T47D (cell line): ENCODE measurements around the gene GARRE1.
"Not testable (repeated sequence)": the region's sequence is repeated elsewhere in the genome, so short reads cannot be mapped to it uniquely, and the experiment has no call there.

Source experiments
- DNase-seq, 2 experiments: peaks; one replicate each; pipeline versions ENCODE4 v3.0.0 to v3.0.0-alpha.2; 2011 to 2012; ENCODE audit warnings: low read depth in 1 of 2, low spot score in 1 of 2
- JUND ChIP-seq: IDR thresholded peaks from 2 replicates; pipeline ENCODE4 v1.6.1; 2012; ENCODE audit warnings: low read depth
- in situ Hi-C: cut with HindIII; loops from 2 replicates; pipeline ENCODE4 v1.10.0; 2016; ENCODE audit warnings: low sequenced_read_pairs, low pct_unique_long_range_greater_than_20kb

GARRE1 gene

DNA sequence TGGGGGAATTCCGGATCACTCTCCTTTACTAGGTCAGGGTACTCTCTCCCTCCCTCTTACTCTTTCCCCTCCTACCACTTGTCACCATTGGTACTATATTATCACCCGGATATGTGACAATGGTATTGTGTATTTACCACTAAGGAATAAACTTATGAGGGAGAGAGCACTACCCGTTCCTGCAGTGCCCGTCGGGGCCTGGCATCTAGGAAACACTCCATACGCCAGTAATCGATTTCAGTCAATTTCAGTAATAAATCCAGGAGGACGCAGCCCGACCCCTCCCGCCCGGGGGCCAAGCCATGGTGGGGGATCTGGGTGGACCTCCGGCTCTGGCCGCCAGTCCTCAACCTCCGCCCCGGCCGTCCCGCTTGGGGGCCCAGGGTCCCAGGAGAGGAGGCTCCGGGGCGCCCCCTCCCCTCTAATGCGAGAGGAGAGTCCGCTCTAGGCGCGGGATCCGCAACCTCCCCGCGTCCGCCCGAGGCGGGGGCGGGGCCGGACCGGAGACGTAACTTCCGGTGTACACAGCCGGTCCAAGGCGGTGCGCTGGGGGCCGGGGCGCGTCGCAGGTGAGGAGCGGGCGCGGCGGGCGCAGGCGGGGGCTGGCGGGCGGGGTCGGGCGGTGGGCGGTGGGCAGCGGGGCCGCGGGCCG, at the start of gene GARRE1:
Gene GARRE1, plus strand, starts transcription at position 509 of the 652 bp plus-strand sequence. CDS start 45,920 bp downstream, outside the sequence.
- TF ChIP-seq JUND: no peak
- peak; percentile 71 to 79 for DNase-seq
- in situ Hi-C loops: no loop called here

GRCh38 chr19:34205324-34205723, 49.0 kb upstream of the GARRE1 start:
- in situ Hi-C loops, DNase-seq: not testable (repeated sequence)

DNA sequence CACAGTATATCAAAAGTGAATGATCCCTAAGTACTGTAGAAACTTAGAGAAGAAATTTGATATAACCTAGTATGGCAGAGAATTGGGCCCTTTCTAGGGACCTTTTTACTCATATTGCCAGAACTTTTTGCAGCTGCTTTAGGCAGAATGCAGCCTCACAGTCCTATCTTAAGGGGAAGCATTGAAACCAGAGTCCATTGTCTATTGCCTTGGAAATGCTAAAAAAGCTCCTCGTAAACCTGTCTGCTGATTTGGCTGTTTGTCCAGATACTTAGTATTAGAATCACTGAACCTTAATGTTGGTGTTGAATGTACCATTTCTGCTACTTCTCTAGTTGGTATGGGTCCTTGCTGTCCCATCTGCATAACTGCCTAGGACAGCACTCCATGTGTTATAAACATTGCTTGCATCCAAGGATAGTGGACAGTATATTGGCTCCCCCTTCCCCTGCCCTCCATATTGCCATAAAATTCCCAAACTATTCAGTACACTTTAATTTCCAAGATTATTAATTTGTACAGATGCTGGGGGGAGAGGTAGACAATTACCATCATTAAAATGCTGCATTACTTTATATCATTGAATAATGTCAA, 46.0 kb upstream of the GARRE1 start:
- DNase-seq: no peak
- in situ Hi-C loops: no loop called here
- TF ChIP-seq JUND: no peak

- in situ Hi-C loops: no loop called here
- no peak for DNase-seq
- no peak for TF ChIP-seq JUND
These were observed 44.6 kb upstream of the GARRE1 start for GRCh38 chr19:34209726-34210125.

DNA sequence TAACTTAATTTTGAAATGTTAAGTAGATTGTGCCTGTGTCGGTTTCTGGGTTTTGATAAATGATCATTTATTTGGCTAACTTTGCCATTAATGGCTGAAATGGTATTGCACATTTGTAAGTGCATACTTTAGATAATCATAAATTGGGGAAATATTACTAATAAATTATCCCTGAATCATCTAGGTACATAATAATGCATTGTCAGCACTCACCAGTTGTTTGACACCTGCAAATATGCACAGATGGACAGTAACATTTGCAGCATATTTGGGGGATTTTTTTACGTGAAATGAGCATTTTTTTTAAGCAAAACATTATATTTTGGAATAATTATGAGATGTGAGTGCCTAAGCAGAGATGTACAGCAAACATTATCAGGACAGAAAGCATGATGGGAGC, 41.1 kb upstream of the GARRE1 start:
- DNase-seq: no peak
- in situ Hi-C loops: no loop called here
- no peak for TF ChIP-seq JUND

- DNase-seq: no peak
- no peak for TF ChIP-seq JUND
- in situ Hi-C loops: no loop called here
These were observed 40.3 kb upstream of the GARRE1 start for GRCh38 chr19:34214040-34214439.

DNA sequence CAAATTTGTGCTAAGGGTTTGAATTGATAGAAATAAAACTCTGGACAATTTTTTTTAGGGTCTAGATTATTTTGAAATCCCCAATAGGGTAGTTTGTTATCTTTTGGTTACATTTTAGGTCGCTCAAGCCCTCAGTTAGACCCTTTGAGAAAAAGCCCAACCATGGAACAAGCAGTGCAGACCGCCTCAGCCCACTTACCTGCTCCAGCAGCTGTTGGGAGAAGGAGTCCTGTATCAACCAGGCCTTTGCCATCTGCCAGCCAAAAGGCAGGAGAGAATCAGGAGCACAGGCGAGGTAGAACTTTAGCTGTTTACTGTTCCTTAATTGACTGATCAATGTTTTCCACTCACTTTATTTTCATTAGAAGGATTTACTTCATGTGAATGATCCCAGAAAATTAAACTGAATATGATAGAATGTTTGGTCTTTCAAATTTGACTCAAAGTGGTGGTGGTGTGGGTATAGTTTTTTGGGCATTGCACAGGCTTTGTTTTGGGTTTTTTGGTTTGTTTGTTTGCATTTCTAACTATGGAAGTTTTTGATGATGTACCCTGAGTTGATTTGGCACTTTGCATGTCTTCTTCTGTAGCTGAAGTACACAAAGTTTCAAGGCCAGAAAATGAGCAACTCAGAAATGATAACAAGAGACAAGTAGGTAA, 39.2 kb upstream of the GARRE1 start:
- in situ Hi-C loops: no loop called here
- no peak for TF ChIP-seq JUND
- no peak for DNase-seq

DNA sequence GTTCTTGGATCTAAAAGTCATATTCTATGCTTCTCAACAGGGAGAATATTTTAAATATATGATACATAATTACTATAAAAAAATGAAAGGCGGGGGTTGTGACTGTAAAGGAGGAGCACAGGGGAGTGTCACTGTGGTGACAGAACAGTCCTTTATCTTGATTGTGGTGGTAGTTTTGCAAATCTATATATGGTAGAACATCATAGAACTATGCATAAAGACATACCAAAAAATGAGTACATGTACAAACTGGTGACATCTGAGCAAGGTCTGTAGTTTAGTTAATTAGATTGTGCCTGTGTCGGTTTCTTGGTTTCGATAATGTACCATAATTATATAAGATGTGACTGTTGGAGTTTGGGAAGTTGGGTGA, 38.7 kb upstream of the GARRE1 start:
- no peak for TF ChIP-seq JUND
- DNase-seq: no peak
- in situ Hi-C loops: no loop called here

DNA sequence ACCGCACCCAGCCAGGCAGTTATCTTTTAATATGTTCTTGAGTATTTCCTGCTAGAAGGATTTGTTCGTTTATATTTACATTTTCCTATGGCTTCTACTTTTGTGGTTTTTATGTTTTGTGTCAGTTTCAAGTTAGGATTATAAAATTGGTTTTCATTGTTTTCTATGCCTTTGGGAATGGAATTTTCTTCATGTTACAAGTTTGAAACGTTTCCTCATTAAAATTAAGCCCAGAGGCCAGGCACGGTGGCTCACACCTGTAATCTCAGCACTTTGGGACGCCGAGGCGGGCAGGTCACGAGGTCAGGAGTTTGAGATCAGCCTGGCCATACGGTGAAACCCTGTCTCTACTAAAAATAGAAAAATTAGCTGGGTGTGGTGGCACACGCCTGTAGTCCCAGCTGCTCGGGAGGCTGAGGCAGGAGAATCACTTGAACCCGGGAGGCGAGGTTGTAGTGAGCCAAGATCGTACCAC, 37.6 kb upstream of the GARRE1 start:
- in situ Hi-C loops, DNase-seq: not testable (repeated sequence)

DNA sequence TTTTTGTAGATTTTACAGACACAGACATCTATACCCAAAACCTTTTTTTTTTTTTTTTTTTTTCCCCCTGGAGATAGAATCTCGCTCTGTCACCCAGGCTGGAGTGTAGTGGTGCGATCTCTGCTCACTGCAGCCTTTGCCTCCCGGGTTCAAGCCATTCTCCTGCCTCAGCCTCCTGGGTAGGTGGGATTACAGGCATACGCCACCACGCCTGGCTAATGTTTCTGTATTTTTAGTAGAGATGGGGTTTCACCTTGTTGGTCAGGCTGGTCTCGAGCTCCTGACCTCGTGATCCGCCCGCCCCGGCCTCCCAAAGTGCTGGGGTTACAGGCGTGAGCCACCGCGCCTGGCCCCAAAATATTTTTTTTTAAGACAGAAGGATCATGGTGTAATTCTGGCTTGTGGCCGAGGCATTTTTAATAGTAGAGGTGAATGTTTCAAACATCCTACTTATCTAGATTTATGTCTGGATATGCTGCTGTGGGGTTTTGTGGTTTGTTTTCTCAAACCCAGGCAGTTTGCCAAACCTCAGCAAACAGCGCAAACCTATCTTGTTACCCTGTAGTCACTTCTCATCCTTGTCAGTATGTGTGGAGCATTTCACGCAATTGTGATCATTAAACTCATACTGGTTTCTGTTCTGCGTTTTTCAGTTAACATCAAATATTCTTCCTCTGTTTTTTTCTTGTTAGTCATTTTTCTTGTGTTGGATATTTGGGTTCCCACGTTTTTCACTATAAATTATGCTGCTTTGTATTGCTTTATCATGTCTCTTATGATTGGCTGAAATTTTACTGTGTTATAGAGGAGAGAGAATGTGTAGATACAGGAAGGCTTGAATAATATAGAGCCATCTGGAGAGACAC, 36.2 kb upstream of the GARRE1 start:
- peak in 1 of 2 experiments; percentile 65 for DNase-seq
- TF ChIP-seq JUND: no peak
- in situ Hi-C loops: no loop called here

- DNase-seq: no peak
- in situ Hi-C loops: no loop called here
- TF ChIP-seq JUND: no peak
These were observed 35.6 kb upstream of the GARRE1 start for GRCh38 chr19:34218818-34219164.

GRCh38 chr19:34220472-34221063, 33.8 kb upstream of the GARRE1 start:
- peak; percentile 25 to 79 for DNase-seq
- in situ Hi-C loops: no loop called here

GRCh38 chr19:34222386-34222785, 32.0 kb upstream of the GARRE1 start:
- DNase-seq: no peak
- TF ChIP-seq JUND: no peak
- in situ Hi-C loops: no loop called here

More at GRCh38 chr19:34220472-34221063, 33.8 kb upstream of the GARRE1 start:
- TF ChIP-seq JUND: no peak
